CD4-positive, alpha-beta T cell (primary cell): ENCODE measurements around the gene DYRK1A. TPM values are rescaled to one million over a fixed set of nuclear protein-coding genes. Genes with fewer than 3 reads are reported as not detected.

ENCODE experiments used
- ATAC-seq: fragments of 200-7000 bp; cut with Tn5 transposase; one replicate; pipeline ENCODE4 v1.10.0; 2022; ENCODE audit warnings: mild to moderate bottlenecking; ENCODE audit not compliant: poor library complexity
- CTCF ChIA-PET: fragments of 350-600 bp; sonication (Branson Sonifier 250); formaldehyde crosslinking; loops from one replicate; lab custom pipeline; 2021; ENCODE audit warnings: antibody characterized with exemption, inconsistent platforms; lab: Charles Lee
- POLR2A ChIA-PET: fragments of 350-600 bp; sonication (Branson Sonifier 250); formaldehyde crosslinking; loops from one replicate; lab custom pipeline; 2021; ENCODE audit warnings: antibody characterized with exemption, inconsistent platforms; lab: Charles Lee
- DNase-seq, 14 experiments: peaks; one replicate each; pipeline ENCODE4 v3.0.0-alpha.2; 2013 to 2020; ENCODE audit warnings: mixed read lengths in 2 of 14
- H3K27ac ChIP-seq, 2 donors: one replicate each; pipeline versions ENCODE4 v1.5.1 to v1.7.0; 2013; ENCODE audit warnings: low read length in 2 of 2, low read depth in 1 of 2, mild to moderate bottlenecking in 1 of 2
- H3K27me3 ChIP-seq, 2 experiments: 1 replicate in 1 of 2; 2 replicates in 1 of 2; pipeline versions ENCODE4 v1.6.1 to v1.7.0; 2013; ENCODE audit warnings: low read length in 2 of 2, control low read depth in 1 of 2, mild to moderate bottlenecking in 1 of 2, moderate library complexity in 1 of 2; ENCODE audit not compliant: insufficient read depth in 2 of 2, control insufficient read depth in 1 of 2
- H3K36me3 ChIP-seq: one replicate; pipeline ENCODE4 v1.6.1; 2013; ENCODE audit warnings: low read length, control low read depth; ENCODE audit not compliant: insufficient read depth
- H3K4me1 ChIP-seq: one replicate; pipeline ENCODE4 v1.6.1; 2013; ENCODE audit warnings: low read length, control low read depth; ENCODE audit not compliant: insufficient read depth
- H3K4me3 ChIP-seq: one replicate; pipeline ENCODE4 v1.5.1; 2013; ENCODE audit warnings: mild to moderate bottlenecking, low read length, moderate library complexity
- H3K9me3 ChIP-seq, 2 experiments: 1 replicate in 1 of 2; 2 replicates in 1 of 2; pipeline versions ENCODE4 v1.6.1 to v1.7.0; 2013; ENCODE audit warnings: low read length in 2 of 2, mild to moderate bottlenecking in 2 of 2, control low read depth in 1 of 2, moderate library complexity in 1 of 2; ENCODE audit not compliant: control insufficient read depth in 1 of 2, insufficient read depth in 1 of 2
- H3K27ac Mint-ChIP-seq: one replicate; pipeline ENCODE4 v1.8.0; 2020; ENCODE audit warnings: mixed read lengths
- H3K27me3 Mint-ChIP-seq: one replicate; pipeline ENCODE4 v1.8.0; 2021; ENCODE audit warnings: mixed read lengths
- H3K36me3 Mint-ChIP-seq: one replicate; pipeline ENCODE4 v1.8.0; 2021; ENCODE audit warnings: low read depth, mixed read lengths
- H3K4me1 Mint-ChIP-seq: one replicate; pipeline ENCODE4 v1.8.0; 2021; ENCODE audit warnings: low read depth, mixed read lengths
- H3K4me3 Mint-ChIP-seq: one replicate; pipeline ENCODE4 v1.8.0; 2020; ENCODE audit warnings: mild to moderate bottlenecking, mixed read lengths
- H3K9me3 Mint-ChIP-seq: one replicate; pipeline ENCODE4 v1.8.0; 2020; ENCODE audit warnings: mixed read lengths
- CTCF ChIP-seq: fragments of 200-600 bp; IDR thresholded peaks from one replicate; pipeline ENCODE4 v1.8.0; 2022; ENCODE audit warnings: antibody characterized with exemption, mild to moderate bottlenecking
- intact Hi-C, 2 experiments: fragments of 100-400 bp; cut with DNase I in 1 of 2; cut with micrococcal nuclease in 1 of 2; formaldehyde crosslinking; loops; one replicate each; pipeline versions ENCODE4 v1.15.1 to v1.9.0; 2023 to 2025; cut with DNase I, micrococcal nuclease
- total RNA-seq, 174 experiments: library from RNA in 2 of 174; stranded (reverse) in 2 of 174; gene quantifications; one replicate each; pipeline ENCODE4 v1.2.3 and lab custom pipeline; 2021 to 2026

Gene DYRK1A
- total RNA-seq, 2 experiments from 2014 or later, result 135 to 145 TPM

- CTCF ChIA-PET, result no interaction called here
Observed at GRCh38 chr21:37498664-37499063, 132.1 kb downstream of the DYRK1A start.

GRCh38 chr21:37502947-37503346 lies 136.4 kb downstream of the DYRK1A start:
- H3K36me3 Mint-ChIP-seq, result peaks cover 50% of the 10 kb centered on the region

More at GRCh38 chr21:37498664-37499063, 132.1 kb downstream of the DYRK1A start:
- POLR2A ChIA-PET, result no interaction called here
- no peak overlapping the region for H3K4me3 ChIP-seq
- H3K36me3 ChIP-seq, result peaks cover 39% of the 10 kb centered on the region
- peaks cover 88% of the 10 kb centered on the region for H3K36me3 Mint-ChIP-seq
- H3K4me3 Mint-ChIP-seq, result no peak overlapping the region
- no peaks in the 10 kb centered on the region for H3K27me3 ChIP-seq
- H3K4me1 Mint-ChIP-seq, result peaks cover 53% of the 10 kb centered on the region
- H3K4me1 ChIP-seq, result no peaks in the 10 kb centered on the region
- TF ChIP-seq CTCF, result no peak
- intact Hi-C loops, result no loop called here
- no peaks in the 10 kb centered on the region for H3K9me3 ChIP-seq
- no peak overlapping the region for H3K27ac ChIP-seq
- no peak for ATAC-seq
- no peaks in the 10 kb centered on the region for H3K9me3 Mint-ChIP-seq
- H3K27me3 Mint-ChIP-seq, result no peaks in the 10 kb centered on the region
- H3K27ac Mint-ChIP-seq, result peak overlapping the region; percentile 6
- DNase-seq, result no peak

GRCh38 chr21:37503848-37504467 lies 137.4 kb downstream of the DYRK1A start:
- peak overlapping the region; percentile 63 for H3K27ac Mint-ChIP-seq
- intact Hi-C loops, result no loop called here
- H3K9me3 Mint-ChIP-seq, result no peaks in the 10 kb centered on the region
- Histone ChIP-seq H3K4me1 (no peaks in the 10 kb centered on the region), H3K27ac (no peak overlapping the region), H3K4me3 (no peak overlapping the region), H3K36me3 (peaks cover 64% of the 10 kb centered on the region), H3K9me3 (no peaks in the 10 kb centered on the region), H3K27me3 (no peaks in the 10 kb centered on the region)
- ChIA-PET CTCF (no interaction called here), POLR2A (no interaction called here)
- H3K4me1 Mint-ChIP-seq, result peaks cover 36% of the 10 kb centered on the region
- ATAC-seq, result no peak
- TF ChIP-seq CTCF, result no peak
- DNase-seq, result no peak
- H3K4me3 Mint-ChIP-seq, result no peak overlapping the region
- H3K27me3 Mint-ChIP-seq, result no peaks in the 10 kb centered on the region
- H3K36me3 Mint-ChIP-seq, result peaks cover 40% of the 10 kb centered on the region

More at GRCh38 chr21:37502947-37503346, 136.4 kb downstream of the DYRK1A start:
- Mint-ChIP-seq H3K4me3 (no peak overlapping the region), H3K9me3 (no peaks in the 10 kb centered on the region), H3K27ac (peak overlapping the region; percentile 43), H3K4me1 (peaks cover 45% of the 10 kb centered on the region), H3K27me3 (no peaks in the 10 kb centered on the region)
- Histone ChIP-seq H3K4me1 (no peaks in the 10 kb centered on the region), H3K9me3 (no peaks in the 10 kb centered on the region), H3K27ac (no peak overlapping the region), H3K4me3 (no peak overlapping the region), H3K36me3 (peaks cover 54% of the 10 kb centered on the region), H3K27me3 (no peaks in the 10 kb centered on the region)
- DNase-seq (no peak), ATAC-seq (no peak)
- intact Hi-C loops, result no loop called here
- ChIA-PET POLR2A (no interaction called here), CTCF (no interaction called here)
- no peak for TF ChIP-seq CTCF
